Nephron (organoid): ENCODE results near the gene ZNF423.

Experiments
- H3K27ac Mint-ChIP-seq, 3 experiments: 2 replicates each; pipeline ENCODE4 v1.8.0; 2020; ENCODE audit warnings: mixed read lengths in 3 of 3, mild to moderate bottlenecking in 2 of 3, moderate library complexity in 1 of 3
- H3K27me3 Mint-ChIP-seq: 2 replicates; pipeline ENCODE4 v1.8.0; 2021; ENCODE audit warnings: low read depth, mild to moderate bottlenecking, moderate library complexity, mixed read lengths
- H3K36me3 Mint-ChIP-seq: 2 replicates; pipeline ENCODE4 v1.8.0; 2020; ENCODE audit warnings: low read depth, mixed read lengths
- H3K4me1 Mint-ChIP-seq: 2 replicates; pipeline ENCODE4 v1.8.0; 2020; ENCODE audit warnings: mixed read lengths
- H3K4me3 Mint-ChIP-seq, 3 experiments: 2 replicates each; pipeline ENCODE4 v1.8.0; 2020; ENCODE audit warnings: mild to moderate bottlenecking in 3 of 3, mixed read lengths in 3 of 3, moderate library complexity in 2 of 3
- H3K9me3 Mint-ChIP-seq: 2 replicates; pipeline ENCODE4 v1.8.0; 2020; ENCODE audit warnings: mixed read lengths
- CTCF ChIP-seq, 3 experiments: fragments of 200-600 bp; sonication (generic); IDR thresholded peaks; one replicate each; pipeline ENCODE4 v1.5.0; 2021; ENCODE audit warnings: antibody characterized with exemption in 3 of 3; ENCODE audit not compliant: unreplicated experiment in 3 of 3

Gene ZNF423

GRCh38 chr16:49615576-49615975 lies 240.3 kb downstream of the ZNF423 start:
- Mint-ChIP-seq H3K27ac (peak overlapping the region in 1 of 3 experiments; percentile 66), H3K36me3 (peaks cover 38% of the 10 kb centered on the region), H3K4me1 (peaks cover under 1% of the 10 kb centered on the region), H3K27me3 (no peaks in the 10 kb centered on the region), H3K9me3 (peaks cover 10% of the 10 kb centered on the region), H3K4me3 (no peak overlapping the region)
- no peak for TF ChIP-seq CTCF (IDR thresholded peaks at IDR 0.05; ENCODE audit: unreplicated experiment in 3 of 3)

GRCh38 chr16:49610983-49611382 lies 244.9 kb downstream of the ZNF423 start:
- no peak overlapping the region for H3K4me3 Mint-ChIP-seq
- H3K9me3 Mint-ChIP-seq, result peaks cover 16% of the 10 kb centered on the region
- H3K27ac Mint-ChIP-seq, result no peak overlapping the region
- peaks cover 47% of the 10 kb centered on the region for H3K36me3 Mint-ChIP-seq
- no peaks in the 10 kb centered on the region for H3K27me3 Mint-ChIP-seq
- no peak for TF ChIP-seq CTCF (IDR thresholded peaks at IDR 0.05; ENCODE audit: unreplicated experiment in 3 of 3)
- H3K4me1 Mint-ChIP-seq, result peaks cover 31% of the 10 kb centered on the region

GRCh38 chr16:49608779-49609178 lies 247.1 kb downstream of the ZNF423 start:
- H3K27me3 Mint-ChIP-seq, result no peaks in the 10 kb centered on the region
- H3K4me3 Mint-ChIP-seq, result peak overlapping the region in 1 of 3 experiments; percentile 16
- peaks cover 39% of the 10 kb centered on the region for H3K4me1 Mint-ChIP-seq
- H3K27ac Mint-ChIP-seq, result peak overlapping the region; percentile 90
- H3K9me3 Mint-ChIP-seq, result peaks cover 16% of the 10 kb centered on the region
- H3K36me3 Mint-ChIP-seq, result peaks cover 34% of the 10 kb centered on the region
- TF ChIP-seq CTCF (IDR thresholded peaks at IDR 0.05; ENCODE audit: unreplicated experiment in 3 of 3), result peak; percentile 34 to 55 (median 47)

- Mint-ChIP-seq H3K4me1 (peaks cover 39% of the 10 kb centered on the region), H3K9me3 (peaks cover 16% of the 10 kb centered on the region), H3K4me3 (peak overlapping the region in 2 of 3 experiments; percentile 15 to 39), H3K36me3 (peaks cover 28% of the 10 kb centered on the region), H3K27me3 (no peaks in the 10 kb centered on the region), H3K27ac (peak overlapping the region; percentile 90)
- TF ChIP-seq CTCF (IDR thresholded peaks at IDR 0.05; ENCODE audit: unreplicated experiment in 3 of 3), result no peak
Measured at GRCh38 chr16:49608098-49608497, 247.8 kb downstream of the ZNF423 start.

GRCh38 chr16:49605536-49606254 lies 250.2 kb downstream of the ZNF423 start:
- H3K27ac Mint-ChIP-seq, result peak overlapping the region; percentile 7 to 57 (median 35)

More at GRCh38 chr16:49605536-49606254, 250.2 kb downstream of the ZNF423 start:
- H3K9me3 Mint-ChIP-seq, result peaks cover 6% of the 10 kb centered on the region
- TF ChIP-seq CTCF (IDR thresholded peaks at IDR 0.05; ENCODE audit: unreplicated experiment in 3 of 3), result no peak
- peaks cover 56% of the 10 kb centered on the region for H3K4me1 Mint-ChIP-seq
- H3K27me3 Mint-ChIP-seq, result peaks cover 4% of the 10 kb centered on the region
- peaks cover 9% of the 10 kb centered on the region for H3K36me3 Mint-ChIP-seq
- H3K4me3 Mint-ChIP-seq, result no peak overlapping the region
